GM23338 (cell line): ENCODE measurements around the gene MT1B. TPM values are rescaled to one million over a fixed set of nuclear protein-coding genes. Genes with fewer than 3 reads are reported as not detected.

Experiments used
- ATAC-seq: fragments of 200-7000 bp; cut with Tn5 transposase; 3 replicates; pipeline ENCODE4 v1.9.1; 2020
- DNase-seq: peaks from one replicate; pipeline ENCODE4 v3.0.0-alpha.2; 2015; ENCODE audit warnings: low spot score
- H2AFZ ChIP-seq: fragments of 200-600 bp; sonication (generic); 2 replicates; pipeline ENCODE4 v1.8.0; 2016; ENCODE audit warnings: antibody characterized with exemption, mild to moderate bottlenecking, moderate library complexity
- H3F3A ChIP-seq: fragments of 200-600 bp; sonication (generic); replicated peaks from 2 replicates; pipeline ENCODE4 v1.8.0; 2017; ENCODE audit warnings: antibody characterized with exemption, mixed run types, low read depth
- H3K27ac ChIP-seq: fragments of 200-600 bp; sonication (generic); 2 replicates; pipeline ENCODE4 v1.6.1; 2016; ENCODE audit warnings: low read depth
- H3K27me3 ChIP-seq: fragments of 200-600 bp; sonication (generic); 2 replicates; pipeline ENCODE4 v1.8.0; 2016; ENCODE audit warnings: mild to moderate bottlenecking, mixed run types, moderate library complexity; ENCODE audit not compliant: insufficient read depth
- H3K36me3 ChIP-seq: fragments of 200-600 bp; sonication (generic); 2 replicates; pipeline ENCODE4 v1.8.0; 2016; ENCODE audit warnings: mild to moderate bottlenecking; ENCODE audit not compliant: insufficient read depth
- H3K4me1 ChIP-seq: fragments of 200-600 bp; sonication (generic); 2 replicates; pipeline ENCODE4 v1.8.0; 2016; ENCODE audit warnings: mild to moderate bottlenecking, moderate library complexity; ENCODE audit not compliant: insufficient read depth
- H3K4me2 ChIP-seq: fragments of 200-600 bp; sonication (generic); 2 replicates; pipeline ENCODE4 v1.7.1; 2017; ENCODE audit warnings: mixed run types
- H3K4me3 ChIP-seq: fragments of 200-600 bp; sonication (generic); 2 replicates; pipeline ENCODE4 v1.6.1; 2016; ENCODE audit warnings: mixed run types
- H3K79me2 ChIP-seq: fragments of 200-600 bp; sonication (generic); replicated peaks from 2 replicates; pipeline ENCODE4 v1.8.0; 2017; ENCODE audit warnings: mild to moderate bottlenecking; ENCODE audit not compliant: insufficient read depth
- H3K9me2 ChIP-seq: fragments of 200-600 bp; sonication (generic); 2 replicates; pipeline ENCODE4 v1.8.0; 2017; ENCODE audit not compliant: insufficient read depth
- H4K20me1 ChIP-seq: fragments of 200-600 bp; sonication (generic); replicated peaks from 2 replicates; pipeline ENCODE4 v1.8.0; 2017; ENCODE audit warnings: mild to moderate bottlenecking; ENCODE audit not compliant: insufficient read depth
- H3K27ac Mint-ChIP-seq: 2 replicates; pipeline ENCODE4 v1.8.0; 2020; ENCODE audit warnings: inconsistent platforms, mild to moderate bottlenecking, moderate library complexity, mixed read lengths
- H3K27me3 Mint-ChIP-seq: 3 replicates; pipeline ENCODE4 v1.8.0; 2022; ENCODE audit warnings: low read depth, mild to moderate bottlenecking, moderate library complexity, mixed read lengths, inconsistent platforms; ENCODE audit not compliant: insufficient read depth, poor library complexity
- H3K36me3 Mint-ChIP-seq: 3 replicates; pipeline ENCODE4 v1.8.0; 2021; ENCODE audit warnings: low read depth, mild to moderate bottlenecking, inconsistent platforms, moderate library complexity, mixed read lengths
- H3K4me1 Mint-ChIP-seq: 3 replicates; pipeline ENCODE4 v1.8.0; 2020; ENCODE audit warnings: mild to moderate bottlenecking, inconsistent platforms, mixed read lengths
- H3K4me3 Mint-ChIP-seq: 3 replicates; pipeline ENCODE4 v1.8.0; 2021; ENCODE audit warnings: moderate library complexity, mild to moderate bottlenecking, inconsistent platforms, mixed read lengths
- H3K9me3 Mint-ChIP-seq: 3 replicates; pipeline ENCODE4 v1.8.0; 2020; ENCODE audit warnings: moderate library complexity, mild to moderate bottlenecking, inconsistent platforms, mixed read lengths
- CTCF ChIP-seq, 2 experiments: fragments of 200-600 bp in 1 of 2; sonication (generic) in 1 of 2; conservative IDR thresholded peaks; 2 replicates each; pipeline versions ENCODE4 v1.5.1 to v1.6.1; 2016 to 2017; ENCODE audit warnings: antibody characterized with exemption in 2 of 2, low read depth in 2 of 2, mild to moderate bottlenecking in 2 of 2, moderate library complexity in 1 of 2
- ZNF331 ChIP-seq: fragments of 250-450 bp; sonication (Bioruptor Pico); IDR thresholded peaks from 2 replicates; pipeline ENCODE4 v1.5.0; 2020; ENCODE audit warnings: low read depth, mild to moderate bottlenecking, moderate library complexity
- ZNF462 ChIP-seq: fragments of 250-450 bp; sonication (Bioruptor Pico); IDR thresholded peaks from 2 replicates; pipeline ENCODE4 v1.5.0; 2020; ENCODE audit warnings: mild to moderate bottlenecking, moderate library complexity
- polyA plus RNA-seq: library from polyadenylated mRNA; unstranded; fragments of >200 nt; fragmentation: Nextera tagmentation; extraction: Ambion mirVana; gene quantifications from 2 replicates; pipeline ENCODE4 v1.2.1, GENCODE V29; 2016
- total RNA-seq: library from RNA; depleted of rRNA; stranded (reverse); fragments of >200 nt; shearing (Covaris generic); gene quantifications from 2 replicates; pipeline ENCODE4 v1.2.3, GENCODE V29; 2014
- TF ChIP-seq, protein P1 (sequence below): IDR thresholded peaks from one replicate; pipeline ENCODE4 v1.6.1; 2018; ENCODE audit warnings: antibody characterized with exemption; ENCODE audit not compliant: unreplicated experiment

Gene MT1B
- total and polyA plus RNA-seq, 2 experiments from 2014 or later = not detected

DNA sequence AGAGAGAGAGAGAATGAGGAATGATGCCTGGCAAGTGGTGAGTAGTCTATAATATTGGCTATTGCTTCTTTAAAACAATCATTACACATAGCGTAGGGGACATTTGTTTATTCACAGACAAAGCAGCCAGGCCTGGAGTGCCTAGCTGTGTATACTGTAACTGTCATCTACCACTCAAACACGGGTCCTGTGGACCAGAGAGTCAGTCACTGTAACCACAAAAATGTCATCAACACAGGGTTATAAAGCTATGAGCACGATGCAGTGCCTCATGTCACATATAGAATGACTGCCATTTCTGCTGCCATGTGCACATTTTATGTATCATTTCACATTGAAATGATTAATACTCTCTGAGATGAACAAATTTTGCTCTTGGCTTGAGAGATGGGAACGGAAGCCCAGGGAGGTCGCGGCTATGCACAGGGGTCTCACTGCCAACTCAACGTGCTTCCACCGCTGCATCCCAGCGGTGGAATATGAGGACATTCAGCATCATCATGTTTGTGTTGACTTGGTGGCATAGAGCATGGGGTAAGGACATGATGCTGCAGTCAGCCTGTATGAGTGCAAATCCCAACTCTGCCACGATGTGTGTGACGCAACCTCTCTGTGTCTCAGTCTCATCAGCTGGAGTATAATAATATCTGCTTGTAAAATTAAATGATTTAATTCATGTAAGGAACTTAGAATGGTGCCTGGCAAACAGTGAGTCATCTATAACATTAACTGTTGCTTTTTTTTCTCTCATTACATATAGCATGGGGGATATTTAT lies 21.3 kb downstream of the MT1B start (continued):
- TF ChIP-seq ZNF462 (CRISPR knock-in tag) = no peak
- TF ChIP-seq, protein P1, sequence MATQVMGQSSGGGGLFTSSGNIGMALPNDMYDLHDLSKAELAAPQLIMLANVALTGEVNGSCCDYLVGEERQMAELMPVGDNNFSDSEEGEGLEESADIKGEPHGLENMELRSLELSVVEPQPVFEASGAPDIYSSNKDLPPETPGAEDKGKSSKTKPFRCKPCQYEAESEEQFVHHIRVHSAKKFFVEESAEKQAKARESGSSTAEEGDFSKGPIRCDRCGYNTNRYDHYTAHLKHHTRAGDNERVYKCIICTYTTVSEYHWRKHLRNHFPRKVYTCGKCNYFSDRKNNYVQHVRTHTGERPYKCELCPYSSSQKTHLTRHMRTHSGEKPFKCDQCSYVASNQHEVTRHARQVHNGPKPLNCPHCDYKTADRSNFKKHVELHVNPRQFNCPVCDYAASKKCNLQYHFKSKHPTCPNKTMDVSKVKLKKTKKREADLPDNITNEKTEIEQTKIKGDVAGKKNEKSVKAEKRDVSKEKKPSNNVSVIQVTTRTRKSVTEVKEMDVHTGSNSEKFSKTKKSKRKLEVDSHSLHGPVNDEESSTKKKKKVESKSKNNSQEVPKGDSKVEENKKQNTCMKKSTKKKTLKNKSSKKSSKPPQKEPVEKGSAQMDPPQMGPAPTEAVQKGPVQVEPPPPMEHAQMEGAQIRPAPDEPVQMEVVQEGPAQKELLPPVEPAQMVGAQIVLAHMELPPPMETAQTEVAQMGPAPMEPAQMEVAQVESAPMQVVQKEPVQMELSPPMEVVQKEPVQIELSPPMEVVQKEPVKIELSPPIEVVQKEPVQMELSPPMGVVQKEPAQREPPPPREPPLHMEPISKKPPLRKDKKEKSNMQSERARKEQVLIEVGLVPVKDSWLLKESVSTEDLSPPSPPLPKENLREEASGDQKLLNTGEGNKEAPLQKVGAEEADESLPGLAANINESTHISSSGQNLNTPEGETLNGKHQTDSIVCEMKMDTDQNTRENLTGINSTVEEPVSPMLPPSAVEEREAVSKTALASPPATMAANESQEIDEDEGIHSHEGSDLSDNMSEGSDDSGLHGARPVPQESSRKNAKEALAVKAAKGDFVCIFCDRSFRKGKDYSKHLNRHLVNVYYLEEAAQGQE = no peak

GRCh38 chr16:56673921-56674320 lies 22.2 kb downstream of the MT1B start:
- H3K36me3 Mint-ChIP-seq = peaks cover 16% of the 10 kb centered on the region
- no peak overlapping the region; the same call in 1 of the 2 replicates for H3K4me3 ChIP-seq
- peaks cover 45% of the 10 kb centered on the region for H3K4me1 Mint-ChIP-seq
- H3K27ac Mint-ChIP-seq = peak overlapping the region; percentile 83
- no peak for TF ChIP-seq ZNF331 (CRISPR knock-in tag)
- peak; percentile 71 to 75 for TF ChIP-seq CTCF (conservative IDR thresholded peaks at IDR 0.05; ENCODE audit: low read depth in 2 of 2)
- no peaks in the 10 kb centered on the region for H3K9me2 ChIP-seq
- H3K9me3 Mint-ChIP-seq = no peaks in the 10 kb centered on the region
- no peaks in the 10 kb centered on the region for H3K79me2 ChIP-seq
- ATAC-seq (peak; percentile 11), DNase-seq (peak; percentile 66)
- H3K27me3 ChIP-seq = peaks cover 49% of the 10 kb centered on the region
- peak overlapping the region; percentile 100 for H3K27ac ChIP-seq
- H3K4me2 ChIP-seq = peak overlapping the region; percentile 93; the same call in 1 of the 2 replicates
- peaks cover 67% of the 10 kb centered on the region for H3K27me3 Mint-ChIP-seq
- no peak overlapping the region for H2AFZ ChIP-seq
- H4K20me1 ChIP-seq = no peaks in the 10 kb centered on the region
- no peaks in the 10 kb centered on the region for H3K36me3 ChIP-seq
- peaks cover 12% of the 10 kb centered on the region for H3F3A ChIP-seq
- peaks cover 50% of the 10 kb centered on the region for H3K4me1 ChIP-seq
- H3K4me3 Mint-ChIP-seq = peak overlapping the region; percentile 36
